GM21360 (cell line): Measurements from ENCODE around the gene GOT1.
A peak's percentile ranks its signal among the peaks of the same experiment; 100 is the strongest.

Experiments
- ATAC-seq: cut with Tn5 transposase; IDR thresholded peaks from one replicate; pipeline ENCODE4 v1.9.1; 2021; ENCODE audit warnings: mild to moderate bottlenecking, moderate library complexity; ENCODE audit not compliant: unreplicated experiment

GOT1 gene

DNA sequence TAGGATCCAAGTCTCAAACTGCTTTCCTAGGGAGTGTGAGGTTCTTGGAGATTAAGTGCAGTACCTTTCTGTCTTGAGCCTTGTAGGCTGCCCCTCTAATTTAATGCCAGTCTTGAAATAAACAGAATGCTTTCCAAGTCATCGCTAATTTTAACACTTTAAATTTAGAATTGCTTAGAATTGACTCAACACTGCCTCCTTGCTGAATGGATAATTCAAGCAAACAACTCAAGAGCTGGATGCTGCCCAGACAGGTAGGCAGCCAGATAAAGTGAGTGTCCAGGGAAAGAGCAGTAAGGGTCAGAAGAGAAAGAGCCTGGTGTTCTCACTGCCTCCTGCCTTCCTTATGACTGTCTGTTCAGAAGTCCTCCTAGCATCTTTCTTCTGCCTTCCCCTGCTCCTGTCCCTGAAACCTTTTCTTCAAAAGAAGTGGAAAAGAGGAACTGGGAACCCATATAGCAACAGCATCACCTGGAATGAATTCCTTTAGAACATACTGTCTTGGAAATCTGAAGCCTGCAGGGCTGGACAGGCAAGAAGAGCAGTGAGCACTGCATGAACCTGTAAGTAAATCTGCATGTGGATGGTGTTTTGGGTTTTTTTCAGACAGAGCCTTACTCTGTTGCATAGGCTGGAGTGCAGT is 3.1 kb upstream of the GOT1 start:
- no peak for ATAC-seq

DNA sequence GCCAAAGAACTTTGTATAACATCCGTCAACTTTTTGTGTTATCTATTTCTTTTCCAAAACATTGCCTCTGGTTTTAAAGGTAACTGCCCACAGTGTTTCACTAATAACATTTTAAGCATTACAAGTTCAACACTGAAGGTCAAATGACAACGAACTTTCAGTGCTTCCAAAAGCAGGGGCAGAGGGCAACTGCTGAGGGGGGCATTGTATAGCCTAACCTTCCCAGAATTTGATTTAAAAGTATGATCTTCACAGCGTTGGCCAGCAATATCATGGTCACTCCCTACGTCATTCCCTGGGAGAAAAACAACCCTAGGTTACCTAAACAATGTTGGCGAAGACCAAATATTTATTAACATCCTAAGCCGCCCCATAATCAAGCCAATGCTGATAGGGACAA is 2.5 kb upstream of the GOT1 start:
- no peak for ATAC-seq

DNA sequence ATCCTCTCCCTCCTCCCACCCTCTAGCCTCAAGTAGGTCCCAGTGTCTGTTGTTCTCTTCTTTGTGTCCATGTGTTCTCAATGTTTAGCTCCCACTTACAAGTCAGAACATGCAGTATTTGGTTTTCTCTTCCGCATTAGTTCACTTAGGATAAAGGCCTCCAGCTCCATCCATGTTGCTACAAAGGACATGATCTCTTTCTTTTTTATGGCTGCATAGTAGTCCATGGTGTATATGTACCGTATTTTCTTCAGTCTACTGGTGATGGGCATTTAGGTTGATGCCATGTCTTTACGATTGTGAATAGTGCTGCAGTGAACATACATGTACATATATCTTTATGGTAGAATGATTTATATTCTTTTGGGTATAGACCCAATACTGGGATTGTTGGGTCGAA is 1.6 kb upstream of the GOT1 start:
- no peak for ATAC-seq

DNA sequence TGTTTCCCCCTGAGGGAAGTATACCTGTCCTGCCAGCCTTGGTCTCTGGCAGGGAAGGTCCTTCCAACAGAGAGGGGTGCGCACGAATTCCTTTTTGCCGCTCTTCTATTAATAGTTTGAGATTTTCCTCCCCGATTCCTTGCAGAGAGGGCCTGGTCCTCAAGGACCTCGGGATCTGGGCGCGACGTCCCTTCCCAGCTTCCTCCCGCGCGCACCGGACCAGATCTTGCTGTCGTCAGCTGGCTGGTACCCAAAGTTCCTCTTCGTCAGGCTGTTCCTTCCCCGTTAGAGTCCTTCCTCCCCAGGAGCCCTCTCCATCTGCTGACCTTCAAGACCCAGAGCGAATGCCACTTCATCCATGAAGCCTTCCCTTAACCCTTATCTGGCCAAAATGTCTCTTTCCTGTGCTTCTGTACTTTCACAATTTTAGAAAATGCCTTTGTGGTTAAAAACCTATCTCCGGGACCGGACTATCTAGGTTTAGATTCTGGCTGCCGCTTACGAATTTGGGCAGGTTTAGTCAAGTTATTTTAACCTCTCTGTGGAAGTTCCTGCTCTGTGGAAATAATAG is 851 bp upstream of the GOT1 start:
- no peak for ATAC-seq

DNA sequence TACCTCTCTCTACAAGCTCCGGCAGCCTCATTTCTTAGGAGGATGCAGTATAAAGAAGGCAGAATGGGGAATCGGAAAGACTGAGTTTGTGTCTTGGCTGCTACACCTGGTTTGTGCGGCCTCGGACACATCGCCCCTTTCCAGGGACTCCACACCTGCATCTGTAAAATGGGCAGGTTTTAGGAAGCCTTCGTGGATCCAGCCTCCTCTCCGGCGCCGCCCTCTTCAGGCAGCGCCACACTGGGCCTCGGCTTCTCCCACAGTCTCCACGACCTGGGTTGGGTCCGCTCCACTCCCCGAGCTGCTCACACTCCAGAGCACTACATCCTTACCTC is 341 bp downstream of the GOT1 start:
- peak; percentile 24 for ATAC-seq

DNA sequence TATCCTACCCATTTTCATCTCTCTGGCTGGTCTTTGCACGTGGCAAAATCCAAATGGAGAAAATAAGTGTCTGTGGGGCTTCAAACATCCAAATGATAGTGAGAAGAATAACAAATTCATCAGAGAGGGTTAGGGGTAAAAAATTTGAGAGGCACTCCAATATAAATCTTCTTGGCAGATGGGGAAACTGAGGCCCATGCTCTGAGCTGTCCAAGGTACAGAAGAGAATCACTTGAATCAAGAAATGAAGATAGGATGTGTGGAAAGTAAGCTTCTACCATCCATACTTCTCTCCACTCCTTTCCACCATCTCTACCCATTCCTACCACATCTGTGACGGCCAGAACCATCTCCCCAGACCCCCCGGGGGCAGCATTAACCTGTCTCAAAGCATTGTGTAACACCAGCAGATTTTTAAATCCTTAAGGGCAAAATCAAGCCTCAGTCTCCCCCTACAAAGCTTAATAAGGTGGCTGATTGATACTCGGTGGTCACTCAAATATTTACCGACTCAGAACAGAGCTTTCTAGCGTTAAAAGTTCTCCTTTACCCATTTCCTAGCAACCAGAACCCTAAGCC is 818 bp downstream of the GOT1 start:
- ATAC-seq, result no peak

DNA sequence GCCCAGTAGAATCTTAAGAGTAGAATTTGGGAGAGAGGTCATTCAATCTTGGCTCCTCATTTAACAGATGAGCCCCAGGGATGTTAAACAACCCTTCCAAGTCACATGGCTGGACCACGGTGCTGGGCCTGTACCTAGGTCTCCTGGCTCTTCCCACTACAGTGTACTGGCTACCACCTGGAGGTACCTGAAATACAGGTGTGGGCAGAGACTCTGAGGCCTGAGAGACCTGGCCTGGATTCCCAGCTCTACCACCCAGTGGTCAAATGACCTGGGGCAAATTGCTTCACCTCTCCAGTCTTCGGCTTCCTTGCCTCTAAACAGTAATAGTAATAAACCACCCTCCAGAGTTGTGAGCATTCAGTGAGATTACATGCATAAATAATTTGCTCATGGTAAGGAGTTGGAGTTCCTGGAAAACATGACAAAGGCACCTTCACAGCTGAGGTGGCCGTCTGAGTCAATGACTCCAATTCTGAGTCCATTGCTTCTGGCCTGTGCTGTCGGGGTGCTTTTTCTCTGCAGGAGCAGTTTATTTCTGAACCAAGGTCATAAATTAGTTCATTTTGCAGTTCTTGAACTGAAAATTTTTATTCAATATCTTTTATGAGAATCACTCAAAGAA is 2.7 kb downstream of the GOT1 start:
- no peak for ATAC-seq

DNA sequence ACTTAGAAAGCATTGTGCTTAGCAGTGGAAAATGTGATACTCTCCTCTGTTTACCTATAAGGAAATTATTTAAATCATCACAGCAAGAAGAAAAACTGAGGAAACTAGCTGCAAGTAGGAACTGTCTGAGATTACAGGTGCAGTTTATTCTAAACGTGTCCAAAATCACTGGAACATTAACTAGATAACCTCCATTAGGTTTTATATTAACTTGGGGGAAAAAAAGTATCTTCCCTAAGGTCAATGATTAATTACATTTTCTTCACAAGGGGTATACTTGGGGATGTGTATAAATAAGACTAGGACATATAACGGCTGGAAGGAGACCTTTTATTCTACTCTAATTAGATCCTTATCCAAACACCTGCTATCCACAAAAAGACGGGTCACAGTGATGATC is 3.7 kb downstream of the GOT1 start:
- ATAC-seq, result no peak

DNA sequence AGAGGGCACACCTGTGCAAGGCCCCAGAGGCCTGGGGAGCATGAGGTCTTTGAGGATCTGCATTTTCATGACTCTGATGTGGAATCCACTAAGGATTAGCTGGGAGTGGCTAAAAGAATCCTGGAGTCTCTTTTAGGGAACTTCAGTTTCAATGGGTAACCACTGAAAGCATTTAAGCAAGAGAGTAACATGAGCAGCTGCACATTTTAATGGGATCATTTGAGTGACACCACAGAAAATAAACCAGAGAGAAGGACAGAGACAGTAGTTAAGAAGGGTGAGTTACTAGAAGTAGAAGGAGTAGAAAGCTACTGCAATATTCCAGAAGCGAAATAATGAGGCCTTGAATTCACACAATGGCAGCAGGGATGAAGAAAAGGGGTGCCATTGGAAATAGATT is 5.2 kb downstream of the GOT1 start:
- ATAC-seq, result no peak

DNA sequence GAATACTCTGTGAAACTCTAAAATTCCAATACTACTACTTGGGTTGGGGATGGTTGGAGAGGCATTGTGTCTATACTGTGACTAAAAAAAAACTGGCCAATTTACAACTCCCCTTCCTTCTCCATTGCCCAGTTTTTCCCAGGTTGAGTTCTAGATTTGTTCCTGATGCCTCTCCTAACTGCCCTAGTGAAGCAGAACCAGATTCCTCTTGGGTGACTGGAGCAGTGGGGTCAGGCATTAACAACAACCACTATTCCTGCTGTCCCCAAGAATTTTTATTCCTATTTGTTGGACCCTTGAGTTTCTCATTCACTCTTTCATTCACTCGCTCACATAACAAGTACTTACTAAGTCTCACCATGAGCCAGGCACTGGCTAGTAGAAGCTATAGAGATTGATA is 5.8 kb downstream of the GOT1 start:
- no peak for ATAC-seq

DNA sequence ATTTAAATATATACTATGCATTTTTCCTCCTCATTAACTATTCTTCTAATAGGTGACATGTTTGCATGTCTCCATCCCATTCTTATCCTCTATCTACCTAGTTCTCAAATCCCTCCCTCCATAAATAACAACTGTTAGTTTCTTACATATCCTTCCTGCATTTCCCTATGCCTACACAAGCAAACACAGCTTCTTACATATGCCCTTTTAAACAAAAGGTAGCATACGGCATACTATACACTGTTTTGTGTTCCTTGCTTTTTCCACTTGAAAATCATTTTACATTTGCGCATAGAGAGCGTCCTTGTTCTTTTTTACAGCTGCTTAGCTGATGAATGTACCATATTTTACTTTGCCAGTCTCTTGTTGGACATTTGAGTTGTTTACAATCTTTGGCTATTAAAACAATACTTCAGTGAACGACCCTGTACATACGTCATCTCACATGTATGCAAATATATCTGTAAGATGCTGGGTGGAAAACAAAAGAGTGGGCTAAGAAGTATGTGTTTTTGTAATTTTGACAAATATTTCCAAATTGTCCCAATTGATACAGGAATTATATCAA is 7.8 kb downstream of the GOT1 start:
- ATAC-seq, result no peak

DNA sequence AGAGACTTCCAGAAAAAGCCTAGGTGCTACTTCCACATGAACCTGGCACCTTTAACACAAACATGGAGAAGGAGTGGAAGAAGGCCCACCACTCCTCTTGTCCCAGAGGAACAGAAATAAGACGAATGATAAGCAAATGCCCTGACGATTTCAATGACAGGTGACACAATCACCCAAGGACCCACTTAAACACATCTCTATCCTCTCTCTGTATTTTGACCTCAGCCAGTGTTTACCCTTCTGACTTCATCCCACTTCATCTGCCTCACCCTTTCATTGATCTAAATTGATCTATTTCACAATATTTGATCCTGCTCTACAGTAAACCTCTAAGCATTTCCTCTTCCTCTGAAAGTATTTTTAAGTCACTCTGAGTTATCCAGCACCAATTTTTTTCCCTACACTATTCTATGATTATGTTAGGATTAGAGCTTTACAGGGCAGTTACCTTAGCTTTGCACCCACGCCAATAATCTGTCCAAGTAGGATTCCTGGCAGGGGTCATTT is 9.1 kb downstream of the GOT1 start:
- no peak for ATAC-seq

DNA sequence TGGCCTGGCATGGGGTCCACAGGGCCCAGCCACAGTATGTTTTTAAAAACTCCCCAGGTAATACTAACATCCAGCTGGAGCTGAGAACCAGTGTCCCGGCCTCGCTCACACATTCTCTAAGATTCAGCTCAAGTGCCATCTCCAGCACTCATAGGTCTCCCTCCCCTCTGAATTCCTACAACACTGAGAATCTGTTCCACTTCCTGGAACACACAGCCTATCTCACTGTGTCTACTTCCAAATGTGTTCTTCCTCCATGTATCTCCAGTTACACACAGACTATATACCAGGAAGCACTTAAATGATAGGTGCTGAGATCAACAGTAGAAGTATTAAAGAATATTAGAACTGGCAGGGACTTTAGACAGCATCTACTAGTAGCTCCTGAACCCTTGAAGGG is 10.7 kb downstream of the GOT1 start:
- ATAC-seq, result no peak

DNA sequence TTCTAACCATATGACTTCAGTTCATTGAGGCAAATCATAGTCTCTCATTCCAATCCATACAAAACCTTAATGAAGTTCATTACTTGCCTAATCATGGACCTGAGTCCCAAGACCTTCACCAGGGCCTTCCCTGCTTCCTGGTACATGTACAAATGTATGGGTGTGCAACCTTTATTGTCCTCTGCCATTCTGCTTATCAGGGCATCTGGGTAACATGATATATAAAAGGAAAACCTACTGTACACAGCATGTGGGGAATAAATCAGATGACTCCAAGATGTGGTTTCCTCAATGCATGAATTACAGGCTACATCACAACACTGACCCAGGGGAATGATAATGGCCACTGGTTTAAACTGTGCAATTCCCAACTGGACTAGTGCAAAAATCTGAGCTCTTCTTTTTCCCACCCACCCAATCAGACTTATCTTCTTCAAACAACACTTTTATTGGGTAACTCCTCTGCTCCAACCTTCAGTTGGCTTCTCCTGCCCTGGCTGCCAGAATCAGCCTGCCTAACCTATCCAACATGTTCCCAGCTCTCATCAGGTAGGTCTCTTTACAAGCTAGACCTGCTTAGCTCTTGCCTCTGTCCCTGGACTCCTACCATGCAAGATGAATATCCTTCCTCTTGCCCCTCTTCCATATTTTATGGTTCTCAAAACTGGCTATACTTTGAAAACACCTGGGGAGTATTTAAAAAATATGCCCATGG is 11.4 kb downstream of the GOT1 start:
- no peak for ATAC-seq

DNA sequence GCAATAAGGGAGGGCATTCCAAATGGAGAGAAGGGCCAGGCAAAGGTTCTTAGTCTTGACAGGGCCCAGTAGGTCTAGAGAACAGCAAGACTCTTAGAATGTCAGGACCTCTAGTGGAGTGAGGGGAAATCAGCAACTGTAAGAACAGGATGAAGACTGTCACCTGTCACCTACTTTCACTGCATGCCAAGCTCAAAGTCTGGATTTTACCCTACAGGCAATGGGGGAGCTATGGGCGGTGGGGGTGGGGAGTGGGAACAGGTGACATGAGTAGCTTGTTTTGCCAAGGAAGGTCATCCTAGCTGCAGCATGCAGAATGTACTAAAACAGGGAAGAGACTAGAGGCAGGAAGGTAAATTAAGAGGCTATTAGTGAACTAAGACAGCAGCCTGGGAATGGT is 18.3 kb downstream of the GOT1 start:
- no peak for ATAC-seq

DNA sequence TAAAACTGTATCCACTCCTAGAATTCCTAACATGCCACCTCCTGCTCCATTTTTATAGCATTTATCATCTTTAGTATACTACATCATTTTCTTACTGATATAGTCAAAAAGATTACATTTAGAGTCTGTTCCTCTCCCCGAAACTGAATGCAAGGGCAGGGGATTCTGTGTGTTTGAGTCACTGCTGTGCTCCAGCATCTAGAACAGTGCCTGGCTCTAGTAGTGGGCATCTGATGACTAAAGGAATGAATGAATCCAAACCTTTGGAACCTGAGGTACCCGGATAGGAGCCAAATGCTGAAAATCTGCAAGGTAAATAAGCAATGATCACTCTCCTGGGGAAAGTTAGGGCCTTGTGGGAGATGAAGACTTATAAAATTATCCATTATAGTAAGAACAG is 18.9 kb downstream of the GOT1 start:
- ATAC-seq, result no peak

DNA sequence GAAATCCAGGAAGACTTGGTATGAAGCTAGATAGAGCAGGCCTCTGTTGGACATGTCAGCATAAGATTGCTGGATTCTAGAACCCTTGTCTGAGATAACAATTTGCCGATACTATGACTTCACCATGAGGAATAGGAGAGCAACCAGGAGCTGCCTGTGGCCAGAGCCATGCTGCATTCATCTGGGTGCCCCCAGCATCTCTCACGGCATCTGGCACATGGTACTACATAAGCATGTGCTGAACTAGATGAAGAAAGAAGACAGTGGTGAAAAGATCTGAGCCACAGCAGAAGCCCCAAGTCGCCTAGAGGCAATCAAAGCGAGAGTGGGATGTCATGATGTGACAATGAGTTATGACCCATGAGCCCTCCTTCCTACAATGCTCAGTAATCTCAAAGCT is 19.5 kb downstream of the GOT1 start:
- no peak for ATAC-seq

DNA sequence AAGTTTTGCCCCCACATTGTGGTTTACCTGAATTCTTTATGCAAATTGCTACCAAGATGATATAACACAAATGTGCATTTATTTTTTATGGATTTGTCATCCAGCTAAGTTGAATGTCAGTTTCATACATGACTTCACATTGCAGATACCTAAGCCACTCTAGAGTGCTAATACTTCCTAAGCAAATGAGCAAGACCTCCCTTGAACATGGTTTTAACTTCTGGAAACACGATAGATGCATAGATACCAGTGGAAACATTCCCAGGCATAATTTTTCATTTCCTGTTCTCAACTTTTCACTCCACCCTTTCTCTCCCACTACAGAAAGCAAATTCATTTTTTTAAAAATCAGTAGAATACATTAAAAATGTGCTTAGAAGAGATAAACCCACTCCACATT is 20.3 kb downstream of the GOT1 start:
- no peak for ATAC-seq

DNA sequence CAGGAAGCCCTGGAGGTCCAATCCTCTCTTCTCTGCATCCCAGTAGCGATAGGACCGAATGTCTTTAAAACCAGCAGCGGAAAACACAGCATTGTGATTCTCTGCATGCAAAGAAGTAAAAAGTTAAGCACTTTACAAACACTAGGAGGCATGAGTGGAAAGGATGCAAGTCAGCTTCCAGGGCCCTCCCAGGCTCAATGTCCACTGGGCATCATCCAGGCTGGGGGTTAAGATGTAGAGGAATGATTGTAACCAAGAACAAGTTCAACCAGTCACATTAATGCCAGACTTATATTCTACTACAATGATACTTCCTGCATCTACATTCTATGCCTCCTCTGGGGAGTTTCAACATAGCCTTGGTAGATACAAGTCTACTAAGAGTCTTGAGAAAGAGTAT is 24.3 kb downstream of the GOT1 start:
- no peak for ATAC-seq

DNA sequence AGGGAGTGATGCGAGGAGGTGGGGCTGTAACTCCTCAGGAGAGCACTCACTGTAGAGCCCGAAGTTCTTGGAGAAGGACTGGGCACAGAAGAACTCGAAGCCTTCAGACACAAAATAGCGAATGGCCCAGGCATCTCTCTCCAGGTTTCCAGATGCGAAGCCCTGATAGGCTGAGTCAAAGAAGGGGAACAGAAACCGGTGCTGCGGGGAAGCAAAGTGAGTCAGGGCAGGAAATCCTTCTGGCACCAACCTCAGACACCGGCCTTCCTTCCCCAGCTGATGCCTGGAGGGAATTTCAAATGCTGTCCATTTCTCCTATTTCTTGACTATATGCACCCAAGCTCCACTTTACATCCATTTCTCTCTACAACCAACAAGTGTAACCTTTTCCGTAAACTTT is 26.8 kb downstream of the GOT1 start:
- no peak for ATAC-seq

DNA sequence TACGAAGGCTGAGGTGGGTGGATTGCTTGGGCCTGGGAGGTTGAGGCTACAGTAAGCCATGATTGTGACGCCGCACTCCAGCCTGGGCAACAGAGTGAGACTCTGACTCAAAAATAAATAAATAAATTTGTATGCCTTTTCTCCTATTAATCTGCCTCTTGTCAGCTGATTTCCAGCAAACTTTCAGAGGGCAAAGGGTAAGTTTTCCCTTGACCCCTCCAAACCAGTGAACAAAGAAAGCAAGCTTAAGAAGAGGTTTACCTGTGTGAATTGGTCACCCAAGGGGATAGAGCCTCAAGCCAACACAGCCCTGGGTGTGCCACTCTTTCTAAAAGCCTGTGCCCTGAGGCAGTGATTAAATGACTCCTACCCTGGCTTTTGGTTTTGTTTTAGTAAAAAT is 30.8 kb downstream of the GOT1 start:
- ATAC-seq, result no peak
